ENCODE data around the gene RPS18. TPM values are rescaled to one million over a fixed set of nuclear protein-coding genes. Genes with fewer than 3 reads are reported as not detected.

Gene RPS18
- total RNA-seq, 2 experiments from 2014 or later, result 4,317 to 7,191 TPM

- H3K9me3 ChIP-seq (ENCODE audit: low read length), result no peaks in the 10 kb centered on the region
- intact Hi-C loops (cut with micrococcal nuclease; ENCODE audit: unreplicated experiment), result no loop called here
- CTCF ChIA-PET (ENCODE audit: unreplicated experiment), result interaction anchor here (0.6 to 1.3 kb wide), 3 partner anchors 27 to 102 kb away, joined by 3 to 6 read pairs (median 4); partner anchors contain the start of gene SYNGAP1
- H4K20me1 ChIP-seq (ENCODE audit: insufficient read depth, low read length), result no peaks in the 10 kb centered on the region
- H3K27ac ChIP-seq (ENCODE audit: low read depth, low read length, poor library complexity, severe bottlenecking), result peak overlapping the region; percentile 79
- no peak for TF ChIP-seq EZH2phosphoT487 (IDR thresholded peaks at IDR 0.05; ENCODE audit: borderline replicate concordance, low read depth, low read length)
- TF ChIP-seq, protein P1, sequence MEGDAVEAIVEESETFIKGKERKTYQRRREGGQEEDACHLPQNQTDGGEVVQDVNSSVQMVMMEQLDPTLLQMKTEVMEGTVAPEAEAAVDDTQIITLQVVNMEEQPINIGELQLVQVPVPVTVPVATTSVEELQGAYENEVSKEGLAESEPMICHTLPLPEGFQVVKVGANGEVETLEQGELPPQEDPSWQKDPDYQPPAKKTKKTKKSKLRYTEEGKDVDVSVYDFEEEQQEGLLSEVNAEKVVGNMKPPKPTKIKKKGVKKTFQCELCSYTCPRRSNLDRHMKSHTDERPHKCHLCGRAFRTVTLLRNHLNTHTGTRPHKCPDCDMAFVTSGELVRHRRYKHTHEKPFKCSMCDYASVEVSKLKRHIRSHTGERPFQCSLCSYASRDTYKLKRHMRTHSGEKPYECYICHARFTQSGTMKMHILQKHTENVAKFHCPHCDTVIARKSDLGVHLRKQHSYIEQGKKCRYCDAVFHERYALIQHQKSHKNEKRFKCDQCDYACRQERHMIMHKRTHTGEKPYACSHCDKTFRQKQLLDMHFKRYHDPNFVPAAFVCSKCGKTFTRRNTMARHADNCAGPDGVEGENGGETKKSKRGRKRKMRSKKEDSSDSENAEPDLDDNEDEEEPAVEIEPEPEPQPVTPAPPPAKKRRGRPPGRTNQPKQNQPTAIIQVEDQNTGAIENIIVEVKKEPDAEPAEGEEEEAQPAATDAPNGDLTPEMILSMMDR (conservative IDR thresholded peaks at IDR 0.05; ENCODE audit: low read length), result no peak
- peak overlapping the region; percentile 63 for H3K4me2 ChIP-seq (ENCODE audit: low read length)
- H3K4me1 ChIP-seq (ENCODE audit: insufficient read depth, low read length, poor library complexity, severe bottlenecking), result peaks cover 55% of the 10 kb centered on the region
- DNase-seq (ENCODE audit: low spot score), result no peak
- no TSS peak for BruUV-seq (replicated peaks)
- peaks cover 52% of the 10 kb centered on the region for H3K79me2 ChIP-seq (ENCODE audit: insufficient read depth, low read depth, low read length)
- POLR2A ChIA-PET, result interaction anchor here (0.5 to 3.5 kb wide), 15 partner anchors 10 to 1599 kb away, joined by 3 to 20 read pairs (median 4); partner anchors contain the start of genes B3GALT4, RPS18 and VPS52
- peaks cover 47% of the 10 kb centered on the region for H3K36me3 ChIP-seq (ENCODE audit: insufficient read depth, low read length)
- peak overlapping the region; percentile 73 for H3K4me3 ChIP-seq (ENCODE audit: low read depth, low read length, poor library complexity, severe bottlenecking)
- no peaks in the 10 kb centered on the region for H3K9me2 ChIP-seq (ENCODE audit: insufficient read depth, low read length)
- H2AFZ ChIP-seq (ENCODE audit: low read length), result no peak overlapping the region
These were observed 45.5 kb downstream of the RPS18 start for GRCh38 chr6:33317419-33317668.

- Histone ChIP-seq H3K27ac (ENCODE audit: low read depth, low read length, poor library complexity, severe bottlenecking) (peak within 1 kb of the TSS; percentile 79), H3K36me3 (ENCODE audit: insufficient read depth, low read length) (peaks cover 44% of the 10 kb centered on the region), H3K4me3 (ENCODE audit: low read depth, low read length, poor library complexity, severe bottlenecking) (peak within 1 kb of the TSS; percentile 73), H3K9me2 (ENCODE audit: insufficient read depth, low read length) (no peaks in the 10 kb centered on the region), H4K20me1 (ENCODE audit: insufficient read depth, low read length) (no peaks in the 10 kb centered on the region), H2AFZ (ENCODE audit: low read length) (peak within 1 kb of the TSS; percentile 18; the same call in 1 of the 2 replicates), H3K79me2 (ENCODE audit: insufficient read depth, low read depth, low read length) (peaks cover 50% of the 10 kb centered on the region), H3K4me1 (ENCODE audit: insufficient read depth, low read length, poor library complexity, severe bottlenecking) (peaks cover 55% of the 10 kb centered on the region), H3K4me2 (ENCODE audit: low read length) (peak within 1 kb of the TSS; percentile 84), H3K9me3 (ENCODE audit: low read length) (no peaks in the 10 kb centered on the region)
- no TSS peak for BruUV-seq (replicated peaks)
- peak; percentile 98 for DNase-seq (ENCODE audit: low spot score)
- CTCF ChIA-PET (ENCODE audit: unreplicated experiment), result interaction anchor here (0.6 to 1.3 kb wide), 4 partner anchors 27 to 230 kb away, joined by 3 to 6 read pairs (median 4); partner anchors contain the start of gene SYNGAP1
- TF ChIP-seq, protein P1 (conservative IDR thresholded peaks at IDR 0.05; ENCODE audit: low read length), result no peak
- POLR2A ChIA-PET, result interaction anchor here (0.5 to 3.5 kb wide), 21 partner anchors 11 to 1598 kb away, joined by 3 to 20 read pairs (median 4); partner anchors contain the start of genes B3GALT4, PFDN6, RPS18 and VPS52
- intact Hi-C loops (cut with micrococcal nuclease; ENCODE audit: unreplicated experiment), result no loop called here
These were observed 46.0 kb downstream of the RPS18 start, which contains the start of gene ZBTB22 for GRCh38 chr6:33317669-33318425. ZBTB22 (minus strand) TSS chr6:33317744; CDS start chr6:33316916, 828 bp downstream.
